NOMO-1 treated with dmso at 0.1 percent for 144 hours (cell line): ENCODE results near the gene DAB2IP.

Source experiments
- DNase-seq: peaks from one replicate; lab custom pipeline; 2025; ENCODE audit not compliant: unreplicated experiment; lab: John Stamatoyannopoulos, UW

Gene DAB2IP

DNA sequence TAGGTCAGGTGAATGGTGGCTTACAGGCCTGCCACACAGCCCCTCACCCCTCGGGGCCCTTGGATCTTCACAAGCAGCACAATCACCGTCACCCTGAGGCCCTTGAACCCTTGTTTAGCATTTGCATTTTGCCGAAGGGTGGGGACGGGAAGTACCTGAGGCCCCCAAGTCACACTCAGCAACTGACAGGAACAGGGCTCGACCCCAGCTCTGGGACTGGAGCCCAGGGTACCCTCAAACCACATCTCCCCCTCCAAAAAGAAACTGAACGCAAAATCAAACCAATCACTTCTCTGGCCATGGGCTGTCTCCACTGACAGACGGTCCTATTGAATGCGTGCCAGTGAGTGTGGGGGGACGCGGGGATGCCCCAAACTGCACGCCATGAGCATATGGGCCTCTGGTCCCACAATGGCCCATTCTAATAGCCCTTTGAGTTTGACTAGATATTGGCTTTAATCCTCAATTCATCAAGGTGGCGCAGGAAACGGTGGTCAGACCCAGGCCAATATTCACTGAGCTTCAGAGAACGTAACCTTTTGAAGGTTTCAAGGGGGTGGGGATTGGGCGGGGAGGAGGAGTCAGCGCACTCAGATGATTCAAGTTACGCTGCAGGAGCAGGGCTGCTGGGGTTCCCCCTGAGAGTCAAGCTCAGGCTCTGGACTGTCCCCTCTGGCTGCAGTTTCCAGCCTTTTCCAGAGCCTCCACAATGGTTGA, 176.0 kb downstream of the DAB2IP start:
- no peak for DNase-seq

DNA sequence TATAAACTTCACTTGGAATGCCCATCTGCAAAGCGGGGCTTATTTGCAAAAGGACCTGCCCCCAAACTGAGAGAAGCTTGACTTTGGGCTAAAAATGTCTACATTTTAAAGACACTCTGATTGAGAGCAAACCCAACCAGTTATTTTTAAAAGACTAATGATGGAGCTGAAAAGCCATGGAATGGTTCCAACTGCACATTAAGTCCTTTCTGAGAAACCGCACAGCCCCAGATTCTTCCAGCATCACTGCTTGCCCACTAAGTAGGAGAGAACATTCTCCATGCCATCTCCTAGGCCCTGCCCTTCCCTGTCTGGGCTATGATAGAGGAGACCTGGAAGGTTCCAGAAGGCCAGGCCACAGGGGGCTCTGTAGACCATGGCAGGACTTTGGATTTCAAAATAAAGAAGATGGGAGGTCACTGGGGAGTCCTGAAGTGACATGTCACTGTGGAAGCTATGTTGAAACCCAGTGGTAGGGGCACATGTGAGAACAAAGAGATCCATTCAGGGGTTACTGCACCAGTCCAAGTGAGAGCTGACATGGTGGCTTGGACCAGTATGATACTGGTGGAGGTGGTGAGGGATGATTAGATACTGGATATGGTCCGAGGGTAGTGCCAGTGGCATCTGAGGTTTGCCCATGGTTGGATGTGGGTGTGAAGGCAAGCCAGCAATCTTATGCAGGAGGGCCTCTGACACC, 179.2 kb downstream of the DAB2IP start:
- DNase-seq, result no peak

DNA sequence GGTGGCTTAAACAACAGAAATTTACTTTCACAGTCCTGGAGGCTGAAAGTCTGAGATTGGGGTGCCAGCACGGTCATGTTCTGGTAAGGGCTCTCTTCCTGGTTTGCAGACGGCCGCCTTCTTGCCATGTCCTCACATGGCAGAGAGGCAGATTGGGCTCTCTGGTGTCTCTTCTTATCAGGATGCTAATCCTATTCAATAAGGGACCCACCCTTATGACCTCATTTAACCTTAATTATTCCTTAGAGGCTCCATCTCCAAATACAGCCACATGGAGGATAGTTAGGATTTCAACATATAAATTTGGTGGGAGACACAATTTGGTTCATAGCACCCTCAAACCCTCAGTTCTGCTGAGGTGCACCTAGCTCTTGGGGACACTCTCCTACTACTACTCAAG, 180.4 kb downstream of the DAB2IP start:
- no peak for DNase-seq

DNA sequence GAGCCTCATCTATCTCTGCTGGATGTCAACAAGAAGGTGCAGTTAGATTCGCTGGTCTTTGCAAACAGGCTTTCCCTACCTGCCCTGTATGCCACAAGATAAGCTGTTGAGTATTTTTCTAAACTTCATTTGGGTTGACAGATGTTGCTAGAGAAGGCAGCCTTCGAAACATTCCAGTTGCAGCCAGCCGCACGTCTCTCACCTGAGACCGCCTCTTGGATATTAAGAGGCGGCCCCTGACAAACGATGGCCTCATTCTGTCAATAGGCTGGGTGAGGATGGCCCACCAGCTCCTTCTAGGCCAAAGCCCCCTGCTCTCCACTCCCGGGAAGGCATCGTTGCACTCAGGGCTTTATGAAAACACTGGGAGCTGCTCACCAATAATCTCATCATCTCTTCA, 181.6 kb downstream of the DAB2IP start:
- no peak for DNase-seq
